ENCODE data around the gene IL12RB2.

The IL12RB2 gene

DNA sequence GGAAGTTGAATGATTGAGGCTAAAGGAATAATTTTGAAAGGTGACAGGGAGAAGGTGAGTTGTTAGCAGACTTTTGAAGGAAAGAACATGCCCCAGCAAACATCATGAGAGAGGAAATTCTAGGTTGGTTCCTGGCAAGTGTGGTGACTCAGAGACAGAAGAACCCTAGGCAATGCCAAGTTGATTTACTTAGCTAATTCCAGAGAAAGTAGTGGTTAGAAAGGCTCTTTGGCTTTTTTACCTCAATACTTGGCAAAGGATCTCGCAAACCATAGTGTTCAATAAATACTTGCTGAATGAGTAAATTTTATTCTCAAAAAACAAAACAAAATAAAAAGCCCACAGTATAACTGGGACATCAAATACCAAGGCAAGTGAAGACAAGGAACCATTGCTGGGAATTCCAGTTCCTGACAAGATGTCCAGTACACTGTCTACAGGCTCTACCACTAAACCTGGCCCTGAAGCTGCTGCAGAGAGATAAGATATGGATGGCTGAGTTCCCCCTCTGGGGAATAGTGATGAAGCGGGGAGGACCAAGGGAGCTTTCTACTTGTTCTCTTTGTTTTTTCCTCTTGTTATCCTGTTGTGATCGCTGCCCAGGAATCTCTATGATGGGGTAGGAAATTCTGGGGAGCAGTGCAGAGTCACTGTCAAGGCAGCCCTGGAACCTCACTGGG, 48.2 kb downstream of the IL12RB2 start:
- no peak overlapping the region for H2BK5ac ChIP-seq (ENCODE audit: low read depth, low read length, poor library complexity, severe bottlenecking)

DNA sequence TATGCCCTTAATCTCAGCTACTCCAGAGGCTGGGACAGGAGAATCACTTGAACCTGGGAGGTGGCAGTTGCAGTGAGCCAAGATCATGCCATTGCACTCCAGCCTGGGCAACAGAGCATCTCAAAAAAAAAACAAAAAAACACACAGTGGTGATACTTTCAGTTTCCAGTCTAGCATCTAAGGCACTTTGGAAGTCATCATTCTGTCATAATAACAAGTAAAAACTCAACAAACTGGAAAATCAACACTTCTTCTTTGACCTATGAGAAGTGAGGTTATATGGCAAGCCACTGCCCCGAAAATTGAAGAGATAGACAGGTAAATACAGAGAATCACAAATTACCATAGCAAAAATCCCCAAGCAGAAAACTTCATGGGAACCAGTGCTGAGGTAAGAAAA, 51.9 kb downstream of the IL12RB2 start:
- Histone ChIP-seq H3K4me1 (ENCODE audit: control insufficient read depth, insufficient read depth, low read depth, low read length) (no peaks in the 10 kb centered on the region), H3K27ac (ENCODE audit: low read length, poor library complexity, severe bottlenecking) (no peak overlapping the region), H3K9me3 (ENCODE audit: control insufficient read depth, low read length) (no peaks in the 10 kb centered on the region), H3K79me1 (replicated peaks; ENCODE audit: low read length, poor library complexity, severe bottlenecking) (no peaks in the 10 kb centered on the region), H3K27me3 (ENCODE audit: control insufficient read depth in 1 of 2, insufficient read depth in 1 of 2, low read length in 2 of 2) (no peaks in the 10 kb centered on the region), H2AK5ac (ENCODE audit: low read length, severe bottlenecking) (no peak overlapping the region), H3K14ac (ENCODE audit: low read length in 2 of 2) (no peak overlapping the region), H2AFZ (ENCODE audit: low read depth, low read length) (no peak overlapping the region), H3K36me3 (ENCODE audit: control insufficient read depth in 1 of 2, insufficient read depth in 2 of 2, low read depth in 1 of 2, low read length in 2 of 2) (no peaks in the 10 kb centered on the region), H3K4ac (ENCODE audit: low read depth in 1 of 2, low read length in 2 of 2) (no peak overlapping the region), H2BK15ac (ENCODE audit: low read depth, poor library complexity, severe bottlenecking) (no peak overlapping the region), H4K91ac (ENCODE audit: low read length) (no peak overlapping the region), H2BK12ac (ENCODE audit: low read length in 2 of 2) (no peak overlapping the region), H4K8ac (ENCODE audit: low read length) (no peak overlapping the region), H2BK120ac (ENCODE audit: low read depth, low read length) (no peak overlapping the region), H3K4me2 (ENCODE audit: low read length, poor library complexity, severe bottlenecking) (no peak overlapping the region), H3K18ac (ENCODE audit: low read depth in 1 of 2, low read length in 2 of 2) (no peak overlapping the region), H3K4me3 (ENCODE audit: insufficient read depth in 1 of 2, low read depth in 1 of 2, low read length in 2 of 2) (no peak overlapping the region), H3K9ac (ENCODE audit: low read length) (no peak overlapping the region), H2BK5ac (ENCODE audit: low read depth, low read length, poor library complexity, severe bottlenecking) (no peak overlapping the region), H3K23ac (ENCODE audit: low read length in 2 of 2) (no peak overlapping the region)
- 91% methylated on average over 1 of the region's 1 CpG for WGBS
- no peak for DNase-seq

More for the DNA sequence above, 48.2 kb downstream of the IL12RB2 start:
- Histone ChIP-seq H3K79me1 (replicated peaks; ENCODE audit: low read length, poor library complexity, severe bottlenecking) (no peaks in the 10 kb centered on the region), H3K9me3 (ENCODE audit: control insufficient read depth, low read length) (no peaks in the 10 kb centered on the region), H2BK15ac (ENCODE audit: low read depth, poor library complexity, severe bottlenecking) (no peak overlapping the region), H3K23ac (ENCODE audit: low read length in 2 of 2) (no peak overlapping the region), H3K18ac (ENCODE audit: low read depth in 1 of 2, low read length in 2 of 2) (no peak overlapping the region), H2BK120ac (ENCODE audit: low read depth, low read length) (no peak overlapping the region), H2BK12ac (ENCODE audit: low read length in 2 of 2) (no peak overlapping the region), H3K4ac (ENCODE audit: low read depth in 1 of 2, low read length in 2 of 2) (no peak overlapping the region), H3K4me3 (ENCODE audit: insufficient read depth in 1 of 2, low read depth in 1 of 2, low read length in 2 of 2) (peak overlapping the region in 1 of 2 experiments; percentile 18), H3K14ac (ENCODE audit: low read length in 2 of 2) (no peak overlapping the region), H3K27ac (ENCODE audit: low read length, poor library complexity, severe bottlenecking) (no peak overlapping the region), H3K36me3 (ENCODE audit: control insufficient read depth in 1 of 2, insufficient read depth in 2 of 2, low read depth in 1 of 2, low read length in 2 of 2) (no peaks in the 10 kb centered on the region), H4K91ac (ENCODE audit: low read length) (no peak overlapping the region), H2AK5ac (ENCODE audit: low read length, severe bottlenecking) (no peak overlapping the region), H2AFZ (ENCODE audit: low read depth, low read length) (no peak overlapping the region), H3K27me3 (ENCODE audit: control insufficient read depth in 1 of 2, insufficient read depth in 1 of 2, low read length in 2 of 2) (no peaks in the 10 kb centered on the region), H3K4me1 (ENCODE audit: control insufficient read depth, insufficient read depth, low read depth, low read length) (no peaks in the 10 kb centered on the region), H4K8ac (ENCODE audit: low read length) (no peak overlapping the region), H3K9ac (ENCODE audit: low read length) (no peak overlapping the region), H3K4me2 (ENCODE audit: low read length, poor library complexity, severe bottlenecking) (no peak overlapping the region)
- WGBS = 77% methylated on average over 2 of the region's 3 CpGs
- peak; percentile 19 for DNase-seq

GRCh38 chr1:67361641-67362040, 54.0 kb downstream of the IL12RB2 start:
- 98% methylated on average over 5 of the region's 5 CpGs for WGBS
- Histone ChIP-seq H2AK5ac (ENCODE audit: low read length, severe bottlenecking) (no peak overlapping the region), H2BK120ac (ENCODE audit: low read depth, low read length) (no peak overlapping the region), H3K27ac (ENCODE audit: low read length, poor library complexity, severe bottlenecking) (no peak overlapping the region), H3K9me3 (ENCODE audit: control insufficient read depth, low read length) (no peaks in the 10 kb centered on the region), H2BK12ac (ENCODE audit: low read length in 2 of 2) (no peak overlapping the region), H3K27me3 (ENCODE audit: control insufficient read depth in 1 of 2, insufficient read depth in 1 of 2, low read length in 2 of 2) (no peaks in the 10 kb centered on the region), H4K91ac (ENCODE audit: low read length) (no peak overlapping the region), H3K4me1 (ENCODE audit: control insufficient read depth, insufficient read depth, low read depth, low read length) (no peaks in the 10 kb centered on the region), H2BK15ac (ENCODE audit: low read depth, poor library complexity, severe bottlenecking) (no peak overlapping the region), H4K8ac (ENCODE audit: low read length) (no peak overlapping the region), H3K36me3 (ENCODE audit: control insufficient read depth in 1 of 2, insufficient read depth in 2 of 2, low read depth in 1 of 2, low read length in 2 of 2) (no peaks in the 10 kb centered on the region), H2BK5ac (ENCODE audit: low read depth, low read length, poor library complexity, severe bottlenecking) (no peak overlapping the region), H2AFZ (ENCODE audit: low read depth, low read length) (no peak overlapping the region), H3K23ac (ENCODE audit: low read length in 2 of 2) (no peak overlapping the region), H3K79me1 (replicated peaks; ENCODE audit: low read length, poor library complexity, severe bottlenecking) (no peaks in the 10 kb centered on the region), H3K9ac (ENCODE audit: low read length) (no peak overlapping the region), H3K18ac (ENCODE audit: low read depth in 1 of 2, low read length in 2 of 2) (no peak overlapping the region), H3K4me2 (ENCODE audit: low read length, poor library complexity, severe bottlenecking) (no peak overlapping the region), H3K4ac (ENCODE audit: low read depth in 1 of 2, low read length in 2 of 2) (no peak overlapping the region), H3K14ac (ENCODE audit: low read length in 2 of 2) (no peak overlapping the region), H3K4me3 (ENCODE audit: insufficient read depth in 1 of 2, low read depth in 1 of 2, low read length in 2 of 2) (no peak overlapping the region)
- DNase-seq = no peak

GRCh38 chr1:67367370-67368045, 59.8 kb downstream of the IL12RB2 start:
- WGBS = 83% methylated on average over 7 of the region's 8 CpGs

More at GRCh38 chr1:67367370-67368045, 59.8 kb downstream of the IL12RB2 start:
- no peak overlapping the region for H2BK12ac ChIP-seq (ENCODE audit: low read length in 2 of 2)
- H3K27ac ChIP-seq (ENCODE audit: low read length, poor library complexity, severe bottlenecking) = no peak overlapping the region
- H3K4me1 ChIP-seq (ENCODE audit: control insufficient read depth, insufficient read depth, low read depth, low read length) = no peaks in the 10 kb centered on the region
- H3K23ac ChIP-seq (ENCODE audit: low read length in 2 of 2) = no peak overlapping the region
- H3K4me2 ChIP-seq (ENCODE audit: low read length, poor library complexity, severe bottlenecking) = no peak overlapping the region
- H3K36me3 ChIP-seq (ENCODE audit: control insufficient read depth in 1 of 2, insufficient read depth in 2 of 2, low read depth in 1 of 2, low read length in 2 of 2) = no peaks in the 10 kb centered on the region
- no peak overlapping the region for H3K9ac ChIP-seq (ENCODE audit: low read length)
- H2BK120ac ChIP-seq (ENCODE audit: low read depth, low read length) = no peak overlapping the region
- no peak overlapping the region for H2BK15ac ChIP-seq (ENCODE audit: low read depth, poor library complexity, severe bottlenecking)
- no peaks in the 10 kb centered on the region for H3K79me1 ChIP-seq (replicated peaks; ENCODE audit: low read length, poor library complexity, severe bottlenecking)
- no peak overlapping the region for H3K4me3 ChIP-seq (ENCODE audit: insufficient read depth in 1 of 2, low read depth in 1 of 2, low read length in 2 of 2)
- no peak overlapping the region for H2AK5ac ChIP-seq (ENCODE audit: low read length, severe bottlenecking)
- no peak overlapping the region for H3K18ac ChIP-seq (ENCODE audit: low read depth in 1 of 2, low read length in 2 of 2)
- no peak overlapping the region for H2AFZ ChIP-seq (ENCODE audit: low read depth, low read length)
- H3K4ac ChIP-seq (ENCODE audit: low read depth in 1 of 2, low read length in 2 of 2) = no peak overlapping the region
- DNase-seq = peak; percentile 17
- H3K9me3 ChIP-seq (ENCODE audit: control insufficient read depth, low read length) = no peaks in the 10 kb centered on the region
- H2BK5ac ChIP-seq (ENCODE audit: low read depth, low read length, poor library complexity, severe bottlenecking) = no peak overlapping the region
- H4K91ac ChIP-seq (ENCODE audit: low read length) = no peak overlapping the region
- no peak overlapping the region for H3K14ac ChIP-seq (ENCODE audit: low read length in 2 of 2)
- H3K27me3 ChIP-seq (ENCODE audit: control insufficient read depth in 1 of 2, insufficient read depth in 1 of 2, low read length in 2 of 2) = no peaks in the 10 kb centered on the region
- H4K8ac ChIP-seq (ENCODE audit: low read length) = no peak overlapping the region

All from mesenchymal stem cell (in vitro differentiated cells and primary cell).